SJSA1 (cell line): ENCODE results near the gene UBE4B. TPM values are rescaled to one million over a fixed set of nuclear protein-coding genes. Genes with fewer than 3 reads are reported as not detected.

Experiments used
- DNase-seq, 2 experiments: peaks; one replicate each; pipeline ENCODE4 v3.0.0-alpha.2; 2015 to 2020; ENCODE audit warnings: low spot score in 2 of 2, low read depth in 1 of 2
- H3K27ac ChIP-seq: fragments of 250-450 bp; sonication (Bioruptor Pico); 2 replicates; pipeline ENCODE4 v1.5.1; 2020; ENCODE audit warnings: mild to moderate bottlenecking, moderate library complexity
- H3K27me3 ChIP-seq: fragments of 250-450 bp; sonication (Bioruptor Pico); replicated peaks from 2 replicates; pipeline ENCODE4 v1.5.1; 2020; ENCODE audit warnings: mild to moderate bottlenecking, moderate library complexity
- H3K36me3 ChIP-seq: fragments of 250-450 bp; sonication (Bioruptor Pico); 2 replicates; pipeline ENCODE4 v1.5.1; 2020; ENCODE audit warnings: mild to moderate bottlenecking
- H3K4me1 ChIP-seq: fragments of 250-450 bp; sonication (Bioruptor Pico); replicated peaks from 2 replicates; pipeline ENCODE4 v1.6.1; 2021; ENCODE audit warnings: mild to moderate bottlenecking
- H3K4me3 ChIP-seq: fragments of 250-450 bp; sonication (Bioruptor Pico); 2 replicates; pipeline ENCODE4 v1.5.1; 2020; ENCODE audit warnings: mild to moderate bottlenecking
- H3K9me3 ChIP-seq: fragments of 250-450 bp; sonication (Bioruptor Pico); replicated peaks from 2 replicates; pipeline ENCODE4 v1.5.1; 2020; ENCODE audit warnings: mild to moderate bottlenecking
- total RNA-seq: library from RNA; depleted of rRNA; stranded (reverse); fragments of >200 nt; shearing (Covaris generic); gene quantifications from 2 replicates; pipeline ENCODE4 v1.2.3, GENCODE V29; 2014

Gene UBE4B
- total RNA-seq, 1 experiment from 2014 or later: 35.2 TPM

GRCh38 chr1:10050611-10051010, 17.9 kb downstream of the UBE4B start:
- Histone ChIP-seq H3K36me3 (peaks cover 28% of the 10 kb centered on the region), H3K4me1 (peaks cover 8% of the 10 kb centered on the region), H3K4me3 (no peak overlapping the region), H3K27me3 (no peaks in the 10 kb centered on the region), H3K27ac (no peak overlapping the region), H3K9me3 (no peaks in the 10 kb centered on the region)
- no peak for DNase-seq

- DNase-seq: no peak
- Histone ChIP-seq H3K4me3 (no peak overlapping the region), H3K27me3 (no peaks in the 10 kb centered on the region), H3K4me1 (peaks cover 14% of the 10 kb centered on the region), H3K27ac (no peak overlapping the region), H3K9me3 (no peaks in the 10 kb centered on the region), H3K36me3 (peaks cover 28% of the 10 kb centered on the region)
These were observed 18.9 kb downstream of the UBE4B start for GRCh38 chr1:10051656-10052055.

DNA sequence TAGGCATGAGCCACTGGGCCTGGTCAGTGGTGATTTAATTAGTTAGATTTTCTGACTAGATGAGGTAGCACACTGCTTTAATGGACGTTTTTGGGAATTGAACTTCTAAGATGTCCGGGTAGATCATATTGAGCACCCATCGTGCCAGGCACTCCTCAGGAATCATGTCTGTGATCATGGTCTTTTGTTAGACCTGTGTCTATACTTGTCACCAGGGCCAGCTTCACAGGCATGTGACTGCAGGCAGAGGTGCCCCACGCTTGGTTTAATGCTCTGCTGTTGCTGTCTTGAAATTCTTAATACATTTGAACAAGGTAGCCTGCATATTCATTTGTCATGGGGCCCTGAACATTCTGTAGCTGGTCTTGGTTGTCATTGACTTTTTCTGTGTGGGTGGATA, 19.6 kb downstream of the UBE4B start:
- H3K4me3 ChIP-seq: no peak overlapping the region
- no peak for DNase-seq
- no peaks in the 10 kb centered on the region for H3K27me3 ChIP-seq
- peaks cover 21% of the 10 kb centered on the region for H3K4me1 ChIP-seq
- H3K9me3 ChIP-seq: no peaks in the 10 kb centered on the region
- H3K27ac ChIP-seq: no peak overlapping the region
- H3K36me3 ChIP-seq: peaks cover 28% of the 10 kb centered on the region

DNA sequence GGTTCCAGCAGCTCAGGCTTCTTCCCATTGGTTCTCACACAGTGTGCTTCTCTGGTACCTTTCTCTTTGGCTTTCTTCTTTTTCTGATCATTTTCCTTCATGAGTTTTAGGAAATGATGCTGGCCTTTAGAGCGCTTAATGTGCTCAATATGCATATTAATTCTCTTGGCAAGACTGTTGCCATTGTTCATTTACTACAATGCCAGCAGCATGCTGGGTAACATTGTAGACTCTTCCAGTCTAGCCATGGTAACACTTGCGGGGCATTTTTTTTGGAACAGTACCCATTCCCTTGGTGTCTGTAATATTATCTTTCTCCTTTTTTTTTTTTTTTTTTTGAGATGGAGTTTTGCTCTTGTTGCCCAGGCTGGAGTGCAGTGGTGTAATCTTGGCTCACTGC, 21.7 kb downstream of the UBE4B start:
- Histone ChIP-seq H3K27me3 (no peaks in the 10 kb centered on the region), H3K36me3 (peaks cover 25% of the 10 kb centered on the region), H3K4me3 (no peak overlapping the region), H3K27ac (no peak overlapping the region), H3K4me1 (peaks cover 27% of the 10 kb centered on the region), H3K9me3 (no peaks in the 10 kb centered on the region)
- DNase-seq: no peak

GRCh38 chr1:10056599-10056987, 23.8 kb downstream of the UBE4B start:
- Histone ChIP-seq H3K36me3 (peaks cover 13% of the 10 kb centered on the region), H3K27ac (peak overlapping the region; percentile 82), H3K4me1 (peaks cover 31% of the 10 kb centered on the region), H3K4me3 (no peak overlapping the region), H3K9me3 (no peaks in the 10 kb centered on the region), H3K27me3 (no peaks in the 10 kb centered on the region)
- no peak for DNase-seq

DNA sequence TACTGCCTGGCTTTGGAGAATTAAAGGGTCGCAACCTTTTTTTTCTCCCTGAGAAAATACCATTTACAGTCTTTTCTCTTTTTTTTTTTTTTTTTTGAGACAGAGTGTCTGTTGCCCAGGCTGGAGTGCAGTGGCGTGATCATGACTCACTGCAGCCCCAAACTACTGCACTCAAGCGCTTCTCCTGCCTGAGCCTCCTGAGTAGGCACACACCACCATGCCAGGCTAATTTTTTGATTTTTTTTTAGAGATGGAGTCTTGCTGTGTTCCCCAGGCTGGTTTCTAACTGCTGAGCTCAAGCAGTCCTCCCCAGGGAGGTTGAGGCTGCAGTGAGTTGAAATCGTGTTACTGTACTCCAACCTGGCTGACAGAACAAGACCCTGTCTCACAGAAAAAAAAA, 24.6 kb downstream of the UBE4B start:
- peak; percentile 48 to 63 for DNase-seq
- no peaks in the 10 kb centered on the region for H3K9me3 ChIP-seq
- peak overlapping the region; percentile 39; the same call in 1 of the 2 replicates for H3K27ac ChIP-seq
- no peak overlapping the region for H3K4me3 ChIP-seq
- peaks cover 31% of the 10 kb centered on the region for H3K4me1 ChIP-seq
- H3K27me3 ChIP-seq: no peaks in the 10 kb centered on the region
- H3K36me3 ChIP-seq: peaks cover 10% of the 10 kb centered on the region

GRCh38 chr1:10057796-10058195, 25.0 kb downstream of the UBE4B start:
- H3K4me3 ChIP-seq: no peak overlapping the region
- no peak for DNase-seq
- H3K9me3 ChIP-seq: no peaks in the 10 kb centered on the region
- H3K27me3 ChIP-seq: no peaks in the 10 kb centered on the region
- H3K4me1 ChIP-seq: peaks cover 31% of the 10 kb centered on the region
- no peak overlapping the region for H3K27ac ChIP-seq
- H3K36me3 ChIP-seq: peaks cover 10% of the 10 kb centered on the region

DNA sequence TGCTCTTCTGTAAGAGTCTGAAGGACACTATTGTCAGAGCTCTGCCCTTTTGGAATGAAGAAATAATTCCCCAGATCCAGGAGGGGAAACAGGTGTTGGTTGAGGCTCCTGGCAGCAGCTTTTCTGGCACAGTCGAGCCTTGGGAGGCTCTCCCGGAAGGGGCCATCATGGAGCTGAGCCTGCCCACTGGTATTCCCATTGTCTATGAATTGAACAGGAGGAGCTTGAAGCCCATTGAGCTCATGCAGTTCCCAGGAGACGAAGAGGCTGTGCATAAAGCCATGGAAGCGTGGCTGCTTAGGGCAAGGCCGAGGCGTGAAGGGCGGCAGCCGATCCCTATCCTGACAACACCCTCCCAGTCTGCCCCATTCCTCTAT, 26.6 kb downstream of the UBE4B start:
- Histone ChIP-seq H3K4me1 (peaks cover 31% of the 10 kb centered on the region), H3K36me3 (peaks cover 10% of the 10 kb centered on the region), H3K27me3 (no peaks in the 10 kb centered on the region), H3K9me3 (no peaks in the 10 kb centered on the region), H3K4me3 (no peak overlapping the region), H3K27ac (no peak overlapping the region)
- DNase-seq: no peak

- Histone ChIP-seq H3K9me3 (no peaks in the 10 kb centered on the region), H3K36me3 (peaks cover 10% of the 10 kb centered on the region), H3K4me1 (peaks cover 37% of the 10 kb centered on the region), H3K27me3 (no peaks in the 10 kb centered on the region), H3K4me3 (no peak overlapping the region), H3K27ac (no peak overlapping the region)
- no peak for DNase-seq
These were observed 27.7 kb downstream of the UBE4B start for GRCh38 chr1:10060311-10061100.

- Histone ChIP-seq H3K9me3 (no peaks in the 10 kb centered on the region), H3K27me3 (no peaks in the 10 kb centered on the region)
- DNase-seq: no peak
These were observed 28.5 kb downstream of the UBE4B start for GRCh38 chr1:10061276-10061675.

GRCh38 chr1:10063878-10064277, 31.1 kb downstream of the UBE4B start:
- DNase-seq: no peak
- Histone ChIP-seq H3K36me3 (peaks cover 3% of the 10 kb centered on the region), H3K4me1 (peaks cover 45% of the 10 kb centered on the region), H3K27ac (no peak overlapping the region), H3K9me3 (no peaks in the 10 kb centered on the region), H3K27me3 (no peaks in the 10 kb centered on the region), H3K4me3 (no peak overlapping the region)

More at GRCh38 chr1:10061276-10061675, 28.5 kb downstream of the UBE4B start:
- H3K4me1 ChIP-seq: peaks cover 36% of the 10 kb centered on the region
- H3K36me3 ChIP-seq: peaks cover 10% of the 10 kb centered on the region
- no peak overlapping the region for H3K27ac ChIP-seq
- H3K4me3 ChIP-seq: no peak overlapping the region

- Histone ChIP-seq H3K27me3 (no peaks in the 10 kb centered on the region), H3K36me3 (no peaks in the 10 kb centered on the region; the same call in none of the 2 replicates), H3K9me3 (no peaks in the 10 kb centered on the region), H3K4me1 (peaks cover 53% of the 10 kb centered on the region), H3K4me3 (no peak overlapping the region), H3K27ac (peak overlapping the region; percentile 17)
- no peak for DNase-seq
These were observed 31.9 kb downstream of the UBE4B start for GRCh38 chr1:10064416-10065343.

DNA sequence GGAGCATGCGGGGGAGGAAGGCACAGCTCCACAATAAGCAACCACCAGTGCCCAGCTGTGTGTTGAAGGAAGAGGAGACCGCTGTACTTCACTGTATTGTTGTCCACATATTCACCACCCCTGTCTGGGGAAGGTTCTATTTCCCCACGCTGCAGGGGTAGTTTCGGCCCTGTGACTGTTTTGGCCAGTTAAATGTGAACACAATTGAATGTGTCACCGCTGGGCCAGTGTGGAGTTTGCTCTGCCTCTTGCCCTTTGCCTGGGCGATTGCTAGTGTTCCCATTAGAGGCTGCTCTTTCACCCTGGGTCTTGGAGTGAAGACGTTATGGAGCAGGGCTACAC, 32.6 kb downstream of the UBE4B start:
- no peaks in the 10 kb centered on the region; the same call in none of the 2 replicates for H3K36me3 ChIP-seq
- H3K4me3 ChIP-seq: no peak overlapping the region
- H3K27ac ChIP-seq: peak overlapping the region; percentile 17
- H3K9me3 ChIP-seq: no peaks in the 10 kb centered on the region
- H3K4me1 ChIP-seq: peaks cover 54% of the 10 kb centered on the region
- no peaks in the 10 kb centered on the region for H3K27me3 ChIP-seq
- peak; percentile 38 to 52 for DNase-seq

- peaks cover 53% of the 10 kb centered on the region for H3K4me1 ChIP-seq
- H3K9me3 ChIP-seq: no peaks in the 10 kb centered on the region
- no peaks in the 10 kb centered on the region for H3K27me3 ChIP-seq
- H3K36me3 ChIP-seq: no peaks in the 10 kb centered on the region; the same call in none of the 2 replicates
- peak overlapping the region; percentile 84 for H3K27ac ChIP-seq
- no peak overlapping the region for H3K4me3 ChIP-seq
- no peak for DNase-seq
These were observed 33.0 kb downstream of the UBE4B start for GRCh38 chr1:10065760-10066159.
